ENCODE data around the gene PCP4L1. TPM values are rescaled to one million over a fixed set of nuclear protein-coding genes. Genes with fewer than 3 reads are reported as not detected.
A peak's percentile ranks its signal among the peaks of the same experiment; 100 is the strongest.

Gene PCP4L1
- total RNA-seq, 1 experiment from 2014 or later: 2.5 TPM

DNA sequence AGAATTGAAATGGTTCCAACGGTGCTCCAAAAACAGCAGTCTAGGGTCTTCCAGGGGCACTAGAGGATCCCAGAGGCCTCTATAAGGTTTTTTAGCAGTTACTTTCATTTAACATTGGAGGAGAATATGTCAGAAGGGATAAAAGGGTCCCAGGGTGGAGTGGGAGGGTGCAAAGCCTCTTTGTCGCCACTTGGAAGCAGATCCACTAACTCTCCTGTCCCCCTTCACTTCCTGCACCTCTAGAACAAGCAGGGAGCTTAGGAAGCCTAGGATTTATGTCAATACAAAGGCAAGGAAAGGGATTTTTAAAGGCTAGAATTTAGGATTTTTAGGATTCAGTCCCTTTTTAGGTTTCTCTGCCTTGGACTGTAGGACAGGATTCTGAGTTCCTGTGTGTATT lies 8.3 kb downstream of the PCP4L1 start:
- DNase-seq: no peak
- H3K9me3 Mint-ChIP-seq (ENCODE audit: unreplicated experiment): no peaks in the 10 kb centered on the region
- Histone ChIP-seq H3K36me3 (ENCODE audit: control insufficient read depth, insufficient read depth, low read length) (no peaks in the 10 kb centered on the region), H3K27me3 (replicated peaks; ENCODE audit: control insufficient read depth, insufficient read depth, low read length) (no peaks in the 10 kb centered on the region), H3K4me3 (ENCODE audit: low read depth, low read length) (no peak overlapping the region), H3K9me3 (no peaks in the 10 kb centered on the region), H3K4me1 (no peaks in the 10 kb centered on the region)
- intact Hi-C loops (cut with micrococcal nuclease; ENCODE audit: unreplicated experiment): no loop called here
- H3K36me3 Mint-ChIP-seq (ENCODE audit: insufficient read depth, unreplicated experiment): no peaks in the 10 kb centered on the region
- CTCF ChIA-PET: no interaction called here
- TF ChIP-seq, protein P1, sequence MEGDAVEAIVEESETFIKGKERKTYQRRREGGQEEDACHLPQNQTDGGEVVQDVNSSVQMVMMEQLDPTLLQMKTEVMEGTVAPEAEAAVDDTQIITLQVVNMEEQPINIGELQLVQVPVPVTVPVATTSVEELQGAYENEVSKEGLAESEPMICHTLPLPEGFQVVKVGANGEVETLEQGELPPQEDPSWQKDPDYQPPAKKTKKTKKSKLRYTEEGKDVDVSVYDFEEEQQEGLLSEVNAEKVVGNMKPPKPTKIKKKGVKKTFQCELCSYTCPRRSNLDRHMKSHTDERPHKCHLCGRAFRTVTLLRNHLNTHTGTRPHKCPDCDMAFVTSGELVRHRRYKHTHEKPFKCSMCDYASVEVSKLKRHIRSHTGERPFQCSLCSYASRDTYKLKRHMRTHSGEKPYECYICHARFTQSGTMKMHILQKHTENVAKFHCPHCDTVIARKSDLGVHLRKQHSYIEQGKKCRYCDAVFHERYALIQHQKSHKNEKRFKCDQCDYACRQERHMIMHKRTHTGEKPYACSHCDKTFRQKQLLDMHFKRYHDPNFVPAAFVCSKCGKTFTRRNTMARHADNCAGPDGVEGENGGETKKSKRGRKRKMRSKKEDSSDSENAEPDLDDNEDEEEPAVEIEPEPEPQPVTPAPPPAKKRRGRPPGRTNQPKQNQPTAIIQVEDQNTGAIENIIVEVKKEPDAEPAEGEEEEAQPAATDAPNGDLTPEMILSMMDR (IDR thresholded peaks at IDR 0.05; ENCODE audit: insufficient read depth in 1 of 2, low read depth in 1 of 2, low read length in 1 of 2, severe bottlenecking in 1 of 2, unreplicated experiment in 1 of 2): no peak
- H3K4me3 Mint-ChIP-seq (ENCODE audit: unreplicated experiment): no peak overlapping the region
- no peaks in the 10 kb centered on the region for H3K27me3 Mint-ChIP-seq (ENCODE audit: insufficient read depth, unreplicated experiment)
- H3K27ac Mint-ChIP-seq (ENCODE audit: unreplicated experiment): no peak overlapping the region
- BruUV-seq (replicated peaks): no TSS peak
- no peaks in the 10 kb centered on the region for H3K4me1 Mint-ChIP-seq (ENCODE audit: low read depth, unreplicated experiment)
- POLR2A ChIA-PET: no interaction called here

DNA sequence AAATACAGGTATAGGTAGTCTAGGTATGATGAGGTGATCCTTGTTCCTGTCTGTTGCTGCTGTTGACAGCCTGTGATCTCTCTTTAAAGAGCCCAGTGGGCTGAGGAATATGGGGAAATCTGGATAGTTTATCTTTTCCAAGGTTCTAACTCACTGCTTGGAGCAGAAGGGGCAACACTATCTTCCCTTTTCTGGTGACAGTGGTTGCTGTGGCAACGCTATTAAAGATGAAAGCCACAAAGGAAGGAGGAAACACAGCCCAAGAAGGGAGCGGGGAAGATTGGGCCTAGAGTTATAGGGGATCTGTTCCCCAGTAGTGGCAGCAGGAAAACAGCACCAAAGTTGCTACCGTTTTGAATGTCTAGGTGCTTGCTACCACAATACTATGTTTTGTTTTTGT lies 8.8 kb downstream of the PCP4L1 start:
- CTCF ChIA-PET: no interaction called here
- H3K4me3 Mint-ChIP-seq (ENCODE audit: unreplicated experiment): no peak overlapping the region
- H3K36me3 Mint-ChIP-seq (ENCODE audit: insufficient read depth, unreplicated experiment): no peaks in the 10 kb centered on the region
- H3K27ac Mint-ChIP-seq (ENCODE audit: unreplicated experiment): no peak overlapping the region
- no peak overlapping the region for H3K4me3 ChIP-seq (ENCODE audit: low read depth, low read length)
- no peaks in the 10 kb centered on the region for H3K9me3 ChIP-seq
- intact Hi-C loops (cut with micrococcal nuclease; ENCODE audit: unreplicated experiment): no loop called here
- no peaks in the 10 kb centered on the region for H3K4me1 ChIP-seq
- H3K4me1 Mint-ChIP-seq (ENCODE audit: low read depth, unreplicated experiment): no peaks in the 10 kb centered on the region
- no TSS peak for BruUV-seq (replicated peaks)
- TF ChIP-seq, protein P1 (IDR thresholded peaks at IDR 0.05; ENCODE audit: insufficient read depth in 1 of 2, low read depth in 1 of 2, low read length in 1 of 2, severe bottlenecking in 1 of 2, unreplicated experiment in 1 of 2): no peak
- POLR2A ChIA-PET: no interaction called here
- no peaks in the 10 kb centered on the region for H3K27me3 ChIP-seq (replicated peaks; ENCODE audit: control insufficient read depth, insufficient read depth, low read length)
- no peaks in the 10 kb centered on the region for H3K9me3 Mint-ChIP-seq (ENCODE audit: unreplicated experiment)
- no peaks in the 10 kb centered on the region for H3K36me3 ChIP-seq (ENCODE audit: control insufficient read depth, insufficient read depth, low read length)
- H3K27me3 Mint-ChIP-seq (ENCODE audit: insufficient read depth, unreplicated experiment): no peaks in the 10 kb centered on the region
- DNase-seq: no peak

DNA sequence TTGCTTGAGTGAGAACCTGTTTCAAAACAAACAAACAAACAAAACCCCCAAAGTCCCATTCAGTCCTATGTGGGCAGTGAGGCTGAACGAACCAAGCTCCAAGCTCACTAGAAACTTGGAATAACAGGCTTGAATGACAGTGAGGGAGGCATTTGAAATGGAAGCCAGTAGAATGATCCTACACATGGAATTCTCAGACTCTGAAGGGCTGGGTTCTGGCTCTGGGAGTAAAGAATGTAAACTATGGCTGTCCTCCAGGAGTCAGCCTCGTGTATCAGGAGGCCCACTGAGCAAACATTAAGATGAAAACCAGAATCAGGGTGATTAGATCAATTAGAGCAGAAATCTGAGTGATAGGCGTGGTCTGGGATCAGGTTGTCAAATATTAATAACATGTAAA lies 14.9 kb downstream of the PCP4L1 start:
- Mint-ChIP-seq H3K27ac (ENCODE audit: unreplicated experiment) (peak overlapping the region; percentile 12), H3K4me3 (ENCODE audit: unreplicated experiment) (no peak overlapping the region), H3K27me3 (ENCODE audit: insufficient read depth, unreplicated experiment) (no peaks in the 10 kb centered on the region), H3K4me1 (ENCODE audit: low read depth, unreplicated experiment) (peaks cover 20% of the 10 kb centered on the region), H3K36me3 (ENCODE audit: insufficient read depth, unreplicated experiment) (no peaks in the 10 kb centered on the region), H3K9me3 (ENCODE audit: unreplicated experiment) (no peaks in the 10 kb centered on the region)
- no TSS peak for BruUV-seq (replicated peaks)
- DNase-seq: no peak
- Histone ChIP-seq H3K4me1 (peaks cover 15% of the 10 kb centered on the region), H3K4me3 (ENCODE audit: low read depth, low read length) (no peak overlapping the region), H3K27me3 (replicated peaks; ENCODE audit: control insufficient read depth, insufficient read depth, low read length) (no peaks in the 10 kb centered on the region), H3K36me3 (ENCODE audit: control insufficient read depth, insufficient read depth, low read length) (no peaks in the 10 kb centered on the region), H3K9me3 (no peaks in the 10 kb centered on the region)
- TF ChIP-seq, protein P1 (IDR thresholded peaks at IDR 0.05; ENCODE audit: insufficient read depth in 1 of 2, low read depth in 1 of 2, low read length in 1 of 2, severe bottlenecking in 1 of 2, unreplicated experiment in 1 of 2): no peak
- ChIA-PET CTCF (no interaction called here), POLR2A (no interaction called here)
- intact Hi-C loops (cut with micrococcal nuclease; ENCODE audit: unreplicated experiment): no loop called here
